K562 (cell line): ENCODE data around the gene ZRANB1. TPM values are rescaled to one million over a fixed set of nuclear protein-coding genes. Genes with fewer than 3 reads are reported as not detected.

Experiments used
- ATAC-seq: fragments of 200-7000 bp; cut with Tn5 transposase; 3 replicates; pipeline ENCODE4 v1.9.1; 2020; ENCODE audit warnings: moderate library complexity
- BruUV-seq: library from RNA; stranded (reverse); fragments of 400-500 nt; replicated peaks from 2 replicates; lab custom pipeline; 2021; lab: Mats Ljungman, UMichigan
- CTCF ChIA-PET: fragments of 300-600 bp; formaldehyde crosslinking; extraction: SDS; loops from one replicate; lab custom pipeline; 2021; ENCODE audit warnings: low intra/inter-chr PET ratio; lab: Yijun Ruan, JAX
- POLR2A ChIA-PET: fragments of 300-600, 350-650 bp; sonication (Branson Sonifier 250); formaldehyde crosslinking; extraction: SDS; loops from one replicate; lab custom pipeline; 2021; ENCODE audit warnings: antibody characterized with exemption, inconsistent platforms; lab: Yijun Ruan, JAX
- DNase-seq, 4 experiments: peaks; one replicate each; pipeline versions ENCODE4 v3.0.0 to v3.0.0-alpha.2; 2011 to 2018; ENCODE audit warnings: low spot score in 3 of 4, mixed read lengths in 3 of 4; ENCODE audit errors: extremely low read depth in 1 of 4
- FAIRE-seq: peaks from 2 replicates; lab custom pipeline; 2011; peaks lifted over from hg19 to GRCh38; lab: Jason Lieb, UNC
- H2AFZ ChIP-seq: 2 replicates; pipeline ENCODE4 v1.6.0; 2011; ENCODE audit warnings: low read depth, low read length, control low read depth, inconsistent platforms
- H3K27ac ChIP-seq: fragments of 200-600 bp; 3 replicates; pipeline ENCODE4 v1.8.0; 2011; ENCODE audit warnings: low read depth, mild to moderate bottlenecking, control low read depth, inconsistent platforms, low read length, moderate library complexity, mixed read lengths; ENCODE audit errors: extremely low read depth
- H3K27me3 ChIP-seq, 2 experiments: fragments of 300-600 bp in 1 of 2; 2 replicates in 1 of 2; 3 replicates in 1 of 2; pipeline versions ENCODE4 v1.6.0 to v1.8.0; 2011; ENCODE audit warnings: inconsistent platforms in 2 of 2, low read length in 2 of 2, mild to moderate bottlenecking in 1 of 2, mixed read lengths in 1 of 2, moderate library complexity in 1 of 2; ENCODE audit not compliant: control insufficient read depth in 2 of 2, insufficient read depth in 2 of 2
- H3K36me3 ChIP-seq: fragments of 300-600 bp; 3 replicates; pipeline ENCODE4 v1.8.0; 2011; ENCODE audit warnings: mild to moderate bottlenecking, low read length, inconsistent platforms; ENCODE audit not compliant: control insufficient read depth, insufficient read depth
- H3K4me1 ChIP-seq, 2 experiments: fragments of 200-600 bp in 1 of 2; replicated peaks in 1 of 2; 2 replicates in 1 of 2; 3 replicates in 1 of 2; pipeline versions ENCODE4 v1.5.1 to v1.8.0; 2011; ENCODE audit warnings: inconsistent platforms in 2 of 2, low read length in 2 of 2, mild to moderate bottlenecking in 1 of 2, mixed read lengths in 1 of 2, moderate library complexity in 1 of 2; ENCODE audit not compliant: control insufficient read depth in 2 of 2, insufficient read depth in 2 of 2
- H3K4me2 ChIP-seq: 2 replicates; pipeline ENCODE4 v1.6.1; 2011; ENCODE audit warnings: low read length, control low read depth, inconsistent platforms, mixed read lengths; ENCODE audit not compliant: insufficient read depth
- H3K4me3 ChIP-seq: fragments of 200-600 bp; sonication (generic), shearing (Covaris generic); 2 replicates; pipeline ENCODE4 v1.5.1; 2016; ENCODE audit warnings: control low read depth, inconsistent platforms
- H3K79me2 ChIP-seq: fragments of 200-600 bp; 3 replicates; pipeline ENCODE4 v1.8.0; 2011; ENCODE audit warnings: low read length, inconsistent platforms; ENCODE audit not compliant: control insufficient read depth, insufficient read depth
- H3K9ac ChIP-seq, 2 experiments: 2 replicates each; pipeline versions ENCODE4 v1.6.0 to v1.6.1; 2011; ENCODE audit warnings: low read depth in 2 of 2, low read length in 2 of 2, control low read depth in 1 of 2, inconsistent platforms in 1 of 2, mild to moderate bottlenecking in 1 of 2, mixed read lengths in 1 of 2; ENCODE audit not compliant: insufficient read depth in 1 of 2
- H3K9me1 ChIP-seq: one replicate; pipeline ENCODE4 v1.6.0; 2011; ENCODE audit warnings: inconsistent platforms, mild to moderate bottlenecking, low read length, moderate library complexity; ENCODE audit not compliant: control insufficient read depth, insufficient read depth
- H3K9me3 ChIP-seq: replicated peaks from 2 replicates; pipeline ENCODE4 v1.5.1; 2011; ENCODE audit warnings: low read depth, low read length, inconsistent platforms; ENCODE audit not compliant: control insufficient read depth, insufficient read depth
- H4K20me1 ChIP-seq: replicated peaks from 2 replicates; pipeline ENCODE4 v1.6.1; 2011; ENCODE audit warnings: low read length, inconsistent platforms, mixed read lengths; ENCODE audit not compliant: control insufficient read depth, insufficient read depth
- GATA2 ChIP-seq: sonication (generic); formaldehyde crosslinking; IDR thresholded peaks from 2 replicates; pipeline ENCODE4 v1.4.0; 2020; ENCODE audit warnings: mild to moderate bottlenecking, missing genetic modification reagents
- HOXB6 ChIP-seq: fragments of 250-450 bp; sonication (Bioruptor Pico); IDR thresholded peaks from 2 replicates; pipeline ENCODE4 v1.5.1; 2022; ENCODE audit warnings: mild to moderate bottlenecking, borderline replicate concordance
- KDM4B ChIP-seq, 2 experiments: fragments of 450-650 bp in 1 of 2; sonication (generic) in 1 of 2; IDR thresholded peaks; 2 replicates each; pipeline ENCODE4 v1.6.1; 2016 to 2017; ENCODE audit warnings: borderline replicate concordance in 2 of 2, antibody characterized with exemption in 1 of 2, low read depth in 1 of 2, mild to moderate bottlenecking in 1 of 2
- KLF10 ChIP-seq: fragments of 250-450 bp; sonication (Bioruptor Pico); IDR thresholded peaks from 2 replicates; pipeline ENCODE4 v1.6.1; 2021; ENCODE audit warnings: matching md5 sums
- KLF6 ChIP-seq: fragments of 250-450 bp; sonication (Bioruptor Pico); IDR thresholded peaks from 2 replicates; pipeline ENCODE4 v1.4.0; 2020; ENCODE audit warnings: mild to moderate bottlenecking, moderate library complexity, borderline replicate concordance
- NCOA2 ChIP-seq, 2 experiments: fragments of 450-650 bp; IDR thresholded peaks; 2 replicates each; pipeline ENCODE4 v1.6.1; 2018; ENCODE audit warnings: mild to moderate bottlenecking in 2 of 2, moderate library complexity in 1 of 2; ENCODE audit not compliant: partially characterized antibody in 2 of 2
- NFE2 ChIP-seq: IDR thresholded peaks from 2 replicates; pipeline ENCODE4 v1.6.1; 2014; ENCODE audit warnings: antibody characterized with exemption, low read depth
- PHF21A ChIP-seq: fragments of 450-650 bp; IDR thresholded peaks from 2 replicates; pipeline ENCODE4 v1.6.1; 2017; ENCODE audit warnings: low read depth, borderline replicate concordance
- POLR2B ChIP-seq: fragments of 450-650 bp; IDR thresholded peaks from 2 replicates; pipeline ENCODE4 v1.6.1; 2018; ENCODE audit warnings: low read depth; ENCODE audit not compliant: partially characterized antibody
- RERE ChIP-seq: sonication (generic); formaldehyde crosslinking; IDR thresholded peaks from 2 replicates; pipeline ENCODE4 v1.8.0; 2023; ENCODE audit warnings: missing genetic modification reagents, mild to moderate bottlenecking, borderline replicate concordance
- SMC3 ChIP-seq: conservative IDR thresholded peaks from 2 replicates; pipeline ENCODE4 v1.6.1; 2011; ENCODE audit warnings: low read depth, low read length, improper control_type of control experiment; ENCODE audit not compliant: insufficient read depth
- ZFP30 ChIP-seq: fragments of 250-450 bp; sonication (Bioruptor Pico); IDR thresholded peaks from 2 replicates; pipeline ENCODE4 v1.8.0; 2022; ENCODE audit warnings: moderate library complexity, mild to moderate bottlenecking, inconsistent platforms, borderline replicate concordance
- ZNF586 ChIP-seq: fragments of 450-650 bp; formaldehyde crosslinking; conservative IDR thresholded peaks from 2 replicates; pipeline ENCODE4 v1.4.0; 2020; ENCODE audit warnings: mild to moderate bottlenecking, moderate library complexity
- WGBS: fragments of 100-300 bp; shearing (Covaris generic); methylation state at CpG from one replicate; pipeline ENCODE4 v1.1.6; 2016; ENCODE audit warnings: low coverage, mixed read lengths; ENCODE audit not compliant: insufficient coverage; ENCODE audit errors: missing lambda C conversion rate; 5-methylcytosine and 5-hydroxymethylcytosine counted together
- in situ Hi-C: fragments of 300-500 bp; cut with MboI; formaldehyde crosslinking; loops from 4 replicates; pipeline ENCODE4 v1.15.0; 2018; ENCODE audit warnings: inconsistent platforms, mixed read lengths
- intact Hi-C: fragments of 100-400 bp; cut with micrococcal nuclease; formaldehyde crosslinking; loops from 2 replicates; pipeline ENCODE4 v1.14.2; 2022
- polyA plus RNA-seq, 8 experiments: library from polyadenylated mRNA; depleted of rRNA in 4 of 8; stranded (reverse) in 5 of 8; unstranded in 3 of 8; fragments of >200 nt; fragmentation: Nextera tagmentation in 2 of 8; fragmentation: Illumina TruSeq in 1 of 8; extraction: Ambion mirVana in 2 of 8; extraction: Trizol in 1 of 8; gene quantifications; 2 replicates each; pipeline versions ENCODE4 v1.2.1 to v1.2.3, GENCODE V29; 2011 to 2014; ENCODE audit warnings: inconsistent platforms in 1 of 8, missing spikeins in 1 of 8
- total RNA-seq, 7 experiments: library from RNA; depleted of rRNA in 6 of 7; stranded (reverse); fragments of >200 nt in 6 of 7; fragmentation: Illumina TruSeq in 2 of 7; extraction: Trizol in 2 of 7; gene quantifications; 2 replicates each; pipeline versions ENCODE4 v1.2.1 to v1.2.3, GENCODE V29; 2011 to 2021; ENCODE audit warnings: low replicate concordance in 1 of 7

Gene ZRANB1
- total and polyA plus RNA-seq, 9 of the 15 experiments (the other 6 are each of a cell fraction or from before 2014, with no cell fraction given), result 0.07 to 1.1 (median 0.64) TPM

DNA sequence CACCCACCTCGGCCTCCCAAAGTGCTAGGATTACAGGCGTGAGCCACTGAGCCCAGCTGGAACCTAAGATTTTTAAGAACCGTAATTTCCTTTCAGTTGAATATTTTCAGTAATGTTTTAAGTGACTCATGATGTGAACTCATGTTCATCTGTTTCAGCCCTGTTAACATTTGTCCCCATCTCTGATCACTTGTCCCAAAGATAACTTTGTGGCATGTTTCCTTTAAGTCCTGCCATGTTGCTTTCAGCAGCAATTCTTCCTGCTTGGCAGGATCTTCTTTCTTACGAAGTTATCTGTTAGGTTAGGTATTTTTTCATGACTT, 19.3 kb downstream of the ZRANB1 start:
- Histone ChIP-seq H2AFZ (no peak overlapping the region), H3K27ac (no peak overlapping the region), H3K4me3 (no peak overlapping the region), H4K20me1 (no peaks in the 10 kb centered on the region), H3K9me3 (no peaks in the 10 kb centered on the region), H3K4me1 (no peaks in the 10 kb centered on the region), H3K4me2 (no peak overlapping the region), H3K9me1 (no peaks in the 10 kb centered on the region), H3K9ac (no peak overlapping the region), H3K79me2 (no peaks in the 10 kb centered on the region), H3K36me3 (no peaks in the 10 kb centered on the region)
- no peak for FAIRE-seq
- ATAC-seq, result no peak
- in situ Hi-C loops (no loop called here), intact Hi-C loops (no loop called here)
- no CpG with 5 or more reads among the region's 4 CpGs for WGBS
- BruUV-seq, result no TSS peak
- no peak for TF ChIP-seq HOXB6 (CRISPR knock-in tag)
- no peak for TF ChIP-seq ZNF586
- no peak for TF ChIP-seq SMC3
- TF ChIP-seq POLR2B, result no peak
- no peak for TF ChIP-seq KLF6
- TF ChIP-seq, all 486 proteins: peak for 0
- POLR2A ChIA-PET, result no interaction called here
- CTCF ChIA-PET, result no interaction called here
- no peaks in the 10 kb centered on the region for H3K27me3 ChIP-seq
- no peak for DNase-seq

DNA sequence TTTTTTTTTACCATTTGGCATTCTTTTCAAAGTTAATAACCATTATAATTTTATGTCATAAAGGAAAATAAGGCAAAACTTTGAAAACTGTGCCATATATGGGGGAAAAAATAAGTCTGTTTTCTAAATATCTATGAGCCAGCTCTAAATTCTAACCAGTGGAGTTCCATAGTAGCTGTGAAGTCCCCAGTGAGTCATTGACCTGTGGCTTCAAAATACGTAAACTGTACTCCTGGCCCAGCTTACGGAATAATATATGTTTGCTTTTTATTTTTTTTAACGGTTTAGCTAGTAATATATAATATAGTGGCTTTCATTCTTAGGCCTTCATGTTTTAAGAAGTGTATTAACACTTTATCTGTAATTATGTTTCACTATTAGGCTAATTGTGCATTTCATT, 20.5 kb downstream of the ZRANB1 start:
- H4K20me1 ChIP-seq, result no peaks in the 10 kb centered on the region
- H3K9me1 ChIP-seq, result no peaks in the 10 kb centered on the region
- H3K4me2 ChIP-seq, result no peak overlapping the region
- no peak overlapping the region for H3K9ac ChIP-seq
- H3K36me3 ChIP-seq, result no peaks in the 10 kb centered on the region
- H3K4me1 ChIP-seq, result no peaks in the 10 kb centered on the region
- H3K27me3 ChIP-seq, result no peaks in the 10 kb centered on the region
- H2AFZ ChIP-seq, result no peak overlapping the region
- H3K9me3 ChIP-seq, result no peaks in the 10 kb centered on the region
- H3K4me3 ChIP-seq, result no peak overlapping the region
- ChIA-PET CTCF (no interaction called here), POLR2A (no interaction called here)
- no peak for ATAC-seq
- intact Hi-C loops, result no loop called here
- BruUV-seq, result no TSS peak
- no CpG with 5 or more reads among the region's 3 CpGs for WGBS
- no peaks in the 10 kb centered on the region for H3K79me2 ChIP-seq
- in situ Hi-C loops, result no loop called here
- FAIRE-seq, result no peak
- DNase-seq, result no peak
- H3K27ac ChIP-seq, result no peak overlapping the region
- TF ChIP-seq ZFP30 (CRISPR knock-in tag) (no peak), RERE (CRISPR knock-in tag) (no peak), KLF10 (CRISPR knock-in tag) (no peak), PHF21A (no peak), NFE2 (no peak), GATA2 (CRISPR knock-in tag) (no peak), NCOA2 (IDR thresholded peaks at IDR 0.05; ENCODE audit: partially characterized antibody in 2 of 2) (no peak), KDM4B (IDR thresholded peaks at IDR 0.05; ENCODE audit: borderline replicate concordance in 2 of 2, low read depth in 1 of 2) (no peak)
